Fibroblast of lung (primary cell): ENCODE measurements around the gene CCT6A. TPM values are rescaled to one million over a fixed set of nuclear protein-coding genes. Genes with fewer than 3 reads are reported as not detected.

ENCODE experiments used
- DNase-seq, 2 donors: peaks; one replicate each; pipeline versions ENCODE4 v3.0.0 to v3.0.0-alpha.2; 2010; ENCODE audit warnings: low read depth in 2 of 2
- H2AFZ ChIP-seq: 2 replicates; pipeline ENCODE4 v1.5.1; 2012; ENCODE audit warnings: low read length, control low read depth, inconsistent platforms
- H3K27ac ChIP-seq: 2 replicates; pipeline ENCODE4 v1.5.1; 2011; ENCODE audit warnings: low read length, control low read depth; ENCODE audit not compliant: insufficient read depth
- H3K27me3 ChIP-seq: 2 replicates; pipeline ENCODE4 v1.5.1; 2011; ENCODE audit warnings: mild to moderate bottlenecking, low read length; ENCODE audit not compliant: control insufficient read depth, insufficient read depth
- H3K36me3 ChIP-seq: 2 replicates; pipeline ENCODE4 v1.5.1; 2011; ENCODE audit warnings: low read length; ENCODE audit not compliant: control insufficient read depth, insufficient read depth
- H3K4me1 ChIP-seq: 2 replicates; pipeline ENCODE4 v1.5.1; 2011; ENCODE audit warnings: low read length; ENCODE audit not compliant: control insufficient read depth, insufficient read depth; ENCODE audit errors: extremely low read depth
- H3K4me2 ChIP-seq: 2 replicates; pipeline ENCODE4 v1.5.1; 2011; ENCODE audit warnings: low read length, control low read depth; ENCODE audit not compliant: insufficient read depth; ENCODE audit errors: extremely low read depth
- H3K4me3 ChIP-seq, 4 experiments: fragments of 200-600 bp in 1 of 4; sonication (generic) in 1 of 4; replicated peaks in 1 of 4; 2 replicates each; pipeline ENCODE4 v1.5.1; 2011 to 2016; ENCODE audit warnings: low read length in 4 of 4, low read depth in 3 of 4, mild to moderate bottlenecking in 3 of 4, control low read depth in 2 of 4, inconsistent platforms in 1 of 4, mixed read lengths in 1 of 4; ENCODE audit not compliant: insufficient read depth in 1 of 4; ENCODE audit errors: control extremely low read depth in 1 of 4
- H3K79me2 ChIP-seq: 2 replicates; pipeline ENCODE4 v1.5.1; 2012; ENCODE audit warnings: mild to moderate bottlenecking, low read length, inconsistent platforms; ENCODE audit not compliant: control insufficient read depth, insufficient read depth
- H3K9ac ChIP-seq: 2 replicates; pipeline ENCODE4 v1.5.1; 2011; ENCODE audit warnings: mild to moderate bottlenecking, low read length, control low read depth; ENCODE audit not compliant: insufficient read depth
- H3K9me3 ChIP-seq: 2 replicates; pipeline ENCODE4 v1.5.1; 2012; ENCODE audit warnings: low read depth, low read length; ENCODE audit not compliant: control insufficient read depth, insufficient read depth
- H4K20me1 ChIP-seq: 2 replicates; pipeline ENCODE4 v1.5.1; 2011; ENCODE audit warnings: low read length; ENCODE audit not compliant: control insufficient read depth, insufficient read depth; ENCODE audit errors: extremely low read depth
- CTCF ChIP-seq, 2 donors: IDR thresholded peaks in 1 of 2; conservative IDR thresholded peaks in 1 of 2; 1 replicate in 1 of 2; 2 replicates in 1 of 2; pipeline ENCODE4 v1.5.1; 2011 to 2012; ENCODE audit warnings: low read length in 2 of 2, control low read depth in 1 of 2, inconsistent platforms in 1 of 2, low read depth in 1 of 2, mild to moderate bottlenecking in 1 of 2
- EZH2 ChIP-seq: IDR thresholded peaks from 2 replicates; pipeline ENCODE4 v1.5.1; 2012; ENCODE audit warnings: low read length, control low read depth, mild to moderate bottlenecking; ENCODE audit errors: missing control alignments
- polyA plus RNA-seq, 2 donors: library from polyadenylated mRNA; depleted of rRNA in 1 of 2; stranded (reverse) in 1 of 2; unstranded in 1 of 2; fragments of >200 nt; gene quantifications; 2 replicates each; pipeline ENCODE4 v1.2.1, GENCODE V29; 2011 to 2012; ENCODE audit warnings: missing spikeins in 1 of 2
- total RNA-seq: library from RNA; depleted of rRNA; stranded (reverse); fragments of >200 nt; gene quantifications from 2 replicates; pipeline ENCODE4 v1.2.1, GENCODE V29; 2014

CCT6A gene
- total and polyA plus RNA-seq, 2 donors (not counting 1 experiment from before 2014, with no cell fraction given): 158 to 172 TPM

DNA sequence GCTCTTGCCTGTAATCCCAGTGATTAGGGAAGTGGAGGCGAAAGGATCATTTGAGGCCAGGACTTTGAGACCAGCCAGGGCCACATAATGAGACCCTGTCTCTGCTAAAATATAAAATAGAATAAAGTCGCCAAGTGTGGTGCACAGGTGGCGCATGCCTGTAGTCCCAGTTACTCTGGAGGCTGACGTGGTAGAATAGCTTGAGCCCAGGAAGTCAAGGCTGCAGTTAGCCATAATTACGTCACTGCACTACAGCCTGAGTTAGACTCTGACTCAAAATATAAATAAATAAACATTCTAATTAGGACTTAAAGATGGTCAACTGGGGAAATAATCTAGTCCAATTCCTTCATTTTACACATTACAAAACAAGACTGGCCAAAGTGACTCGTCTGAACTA, 53.9 kb downstream of the CCT6A start:
- Histone ChIP-seq H3K9me3 (no peaks in the 10 kb centered on the region), H3K4me3 (peak overlapping the region; percentile 78 to 100 (median 87)), H3K36me3 (peaks cover 5% of the 10 kb centered on the region), H2AFZ (no peak overlapping the region), H3K27ac (peak overlapping the region; percentile 98), H3K9ac (peak overlapping the region; percentile 94), H3K4me2 (peak overlapping the region; percentile 92), H3K4me1 (no peaks in the 10 kb centered on the region), H3K27me3 (no peaks in the 10 kb centered on the region), H3K79me2 (peaks cover 27% of the 10 kb centered on the region), H4K20me1 (no peaks in the 10 kb centered on the region)
- peak; percentile 84 to 89 for DNase-seq
- TF ChIP-seq EZH2: no peak
- TF ChIP-seq CTCF (conservative IDR thresholded peaks at IDR 0.05 in 1 of 2, IDR thresholded peaks at IDR 0.05 in 1 of 2; ENCODE audit: low read depth in 1 of 2, low read length in 2 of 2): no peak

GRCh38 chr7:56106108-56107073, 54.8 kb downstream of the CCT6A start, which contains the start of gene CHCHD2:
Gene CHCHD2, minus strand, starts transcription at chr7:56106476. Its CDS starts 63 bp downstream, at chr7:56106413.
- no peaks in the 10 kb centered on the region for H4K20me1 ChIP-seq

More at GRCh38 chr7:56106108-56107073, 54.8 kb downstream of the CCT6A start, which contains the start of gene CHCHD2:
- H2AFZ ChIP-seq: peak within 1 kb of the TSS; percentile 76
- no peaks in the 10 kb centered on the region for H3K4me1 ChIP-seq
- H3K36me3 ChIP-seq: peaks cover 5% of the 10 kb centered on the region
- peak within 1 kb of the TSS; percentile 94 for H3K9ac ChIP-seq
- no peaks in the 10 kb centered on the region for H3K27me3 ChIP-seq
- peak within 1 kb of the TSS; percentile 98 for H3K27ac ChIP-seq
- H3K79me2 ChIP-seq: peaks cover 27% of the 10 kb centered on the region
- peak within 1 kb of the TSS; percentile 92 for H3K4me2 ChIP-seq
- peak; percentile 99 for DNase-seq
- no peaks in the 10 kb centered on the region for H3K9me3 ChIP-seq
- TF ChIP-seq EZH2 (no peak), CTCF (conservative IDR thresholded peaks at IDR 0.05 in 1 of 2, IDR thresholded peaks at IDR 0.05 in 1 of 2; ENCODE audit: low read depth in 1 of 2, low read length in 2 of 2) (no peak)
- peak within 1 kb of the TSS; percentile 78 to 100 (median 87) for H3K4me3 ChIP-seq
